ENCODE data around the gene DBH. TPM values are rescaled to one million over a fixed set of nuclear protein-coding genes. Genes with fewer than 3 reads are reported as not detected.

DBH gene
- total and polyA plus RNA-seq, 10 of the 15 experiments (the other 5 are each of a cell fraction or from before 2014, with no cell fraction given) = not detected

GRCh38 chr9:133614678-133615077 lies 21.5 kb upstream of the DBH start (continued):
- no peak for TF ChIP-seq PKNOX1 (IDR thresholded peaks at IDR 0.05)
- no peak for TF ChIP-seq JUNB (IDR thresholded peaks at IDR 0.05)
- no peak for TF ChIP-seq NR2C2 (IDR thresholded peaks at IDR 0.05; ENCODE audit: borderline replicate concordance, control insufficient read depth, insufficient read length, low read depth)

DNA sequence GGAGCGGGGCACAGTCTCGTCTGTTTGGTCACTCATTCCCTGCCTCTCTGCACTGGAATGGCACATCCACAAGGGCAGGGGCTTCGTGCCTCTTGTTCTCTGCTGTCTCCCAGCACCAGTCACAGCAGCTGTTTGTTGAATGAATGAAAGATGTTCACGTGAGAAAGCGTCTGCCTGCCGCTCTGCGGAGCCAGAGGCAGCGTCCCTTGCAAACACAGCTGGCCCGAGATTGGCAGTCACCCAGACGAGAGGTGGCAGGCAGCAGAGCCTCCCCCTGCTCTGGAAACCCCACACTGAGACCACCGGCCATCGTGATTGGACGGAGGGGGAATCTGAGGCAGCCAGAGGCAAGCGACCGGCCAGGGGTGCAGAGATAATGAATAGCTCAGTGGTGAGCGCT lies 21.0 kb upstream of the DBH start:
- Histone ChIP-seq H3K36me3 (ENCODE audit: control insufficient read depth in 2 of 2, insufficient read depth in 2 of 2, low read length in 1 of 2) (no peaks in the 10 kb centered on the region), H3K27me3 (replicated peaks in 1 of 2; ENCODE audit: control insufficient read depth in 2 of 2, insufficient read depth in 2 of 2, low read length in 1 of 2) (peaks cover 0 to 3% of the 10 kb centered on the region in 2 experiments; a peak in 2 of 4 replicates), H3K4me3 (no peak overlapping the region), H3K9me3 (replicated peaks; ENCODE audit: control insufficient read depth, insufficient read depth, low read length) (no peaks in the 10 kb centered on the region), H3K79me2 (ENCODE audit: control insufficient read depth, insufficient read depth, low read length) (no peaks in the 10 kb centered on the region), H4K20me1 (ENCODE audit: control insufficient read depth, insufficient read depth) (no peaks in the 10 kb centered on the region), H3K4me2 (ENCODE audit: control insufficient read depth, insufficient read depth) (no peak overlapping the region), H3K27ac (ENCODE audit: control insufficient read depth, insufficient read depth) (no peak overlapping the region), H2AFZ (ENCODE audit: control insufficient read depth, low read depth, low read length) (no peak overlapping the region), H3K4me1 (ENCODE audit: control insufficient read depth, insufficient read depth, low read length) (peaks cover 6% of the 10 kb centered on the region; the same call in 1 of the 2 replicates), H3K9ac (ENCODE audit: control insufficient read depth, insufficient read depth, low read length) (no peak overlapping the region)
- SMC1A ChIA-PET (ENCODE audit: uncharacterized antibody, unreplicated experiment) = no interaction called here
- RAD21 ChIA-PET (ENCODE audit: unreplicated experiment) = no interaction called here
- ATAC-seq (no peak), DNase-seq (ENCODE audit: low read depth, low spot score) (no peak), FAIRE-seq (no peak)
- no peak for TF ChIP-seq ZBED1 (IDR thresholded peaks at IDR 0.05; ENCODE audit: borderline replicate concordance)
- TF ChIP-seq, protein P1, sequence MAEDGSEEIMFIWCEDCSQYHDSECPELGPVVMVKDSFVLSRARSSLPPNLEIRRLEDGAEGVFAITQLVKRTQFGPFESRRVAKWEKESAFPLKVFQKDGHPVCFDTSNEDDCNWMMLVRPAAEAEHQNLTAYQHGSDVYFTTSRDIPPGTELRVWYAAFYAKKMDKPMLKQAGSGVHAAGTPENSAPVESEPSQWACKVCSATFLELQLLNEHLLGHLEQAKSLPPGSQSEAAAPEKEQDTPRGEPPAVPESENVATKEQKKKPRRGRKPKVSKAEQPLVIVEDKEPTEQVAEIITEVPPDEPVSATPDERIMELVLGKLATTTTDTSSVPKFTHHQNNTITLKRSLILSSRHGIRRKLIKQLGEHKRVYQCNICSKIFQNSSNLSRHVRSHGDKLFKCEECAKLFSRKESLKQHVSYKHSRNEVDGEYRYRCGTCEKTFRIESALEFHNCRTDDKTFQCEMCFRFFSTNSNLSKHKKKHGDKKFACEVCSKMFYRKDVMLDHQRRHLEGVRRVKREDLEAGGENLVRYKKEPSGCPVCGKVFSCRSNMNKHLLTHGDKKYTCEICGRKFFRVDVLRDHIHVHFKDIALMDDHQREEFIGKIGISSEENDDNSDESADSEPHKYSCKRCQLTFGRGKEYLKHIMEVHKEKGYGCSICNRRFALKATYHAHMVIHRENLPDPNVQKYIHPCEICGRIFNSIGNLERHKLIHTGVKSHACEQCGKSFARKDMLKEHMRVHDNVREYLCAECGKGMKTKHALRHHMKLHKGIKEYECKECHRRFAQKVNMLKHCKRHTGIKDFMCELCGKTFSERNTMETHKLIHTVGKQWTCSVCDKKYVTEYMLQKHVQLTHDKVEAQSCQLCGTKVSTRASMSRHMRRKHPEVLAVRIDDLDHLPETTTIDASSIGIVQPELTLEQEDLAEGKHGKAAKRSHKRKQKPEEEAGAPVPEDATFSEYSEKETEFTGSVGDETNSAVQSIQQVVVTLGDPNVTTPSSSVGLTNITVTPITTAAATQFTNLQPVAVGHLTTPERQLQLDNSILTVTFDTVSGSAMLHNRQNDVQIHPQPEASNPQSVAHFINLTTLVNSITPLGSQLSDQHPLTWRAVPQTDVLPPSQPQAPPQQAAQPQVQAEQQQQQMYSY (CRISPR knock-in tag; IDR thresholded peaks at IDR 0.05) = no peak
- no peak for TF ChIP-seq CHD4 (IDR thresholded peaks at IDR 0.05)
- POLR2A ChIA-PET = no interaction called here
- CTCF ChIA-PET = no interaction called here
- intact Hi-C loops (cut with micrococcal nuclease; ENCODE audit: unreplicated experiment) (no loop called here), in situ Hi-C loops (cut with MboI) (no loop called here)
- WGBS (ENCODE audit: insufficient coverage, insufficient replicate concordance, low lambda C conversion rate, missing lambda C conversion rate) = 61% methylated on average over 16 of the region's 16 CpGs
- BruUV-seq (replicated peaks) = no TSS peak
